Kidney (tissue), 14 donors: Measurements from ENCODE around the gene PPM1D. TPM values are rescaled to one million over a fixed set of nuclear protein-coding genes. Genes with fewer than 3 reads are reported as not detected.

Source experiments
- DNase-seq, 5 donors: peaks; one replicate each; pipeline ENCODE4 v3.0.0-alpha.2; 2013 to 2020
- FAIRE-seq: peaks from 2 replicates; lab custom pipeline; 2012; peaks lifted over from hg19 to GRCh38; lab: Jason Lieb, UNC
- H3K27ac ChIP-seq, 2 donors: one replicate each; pipeline ENCODE4 v1.7.0; 2013; ENCODE audit warnings: low read depth in 2 of 2, low read length in 2 of 2, inconsistent platforms in 1 of 2
- H3K27me3 ChIP-seq: one replicate; pipeline ENCODE4 v1.7.1; 2013; ENCODE audit warnings: low read length, inconsistent platforms; ENCODE audit not compliant: control insufficient read depth, insufficient read depth
- H3K36me3 ChIP-seq, 3 donors: one replicate each; pipeline versions ENCODE4 v1.7.0 to v1.7.1; 2013; ENCODE audit warnings: low read length in 3 of 3, control low read depth in 1 of 3, inconsistent platforms in 1 of 3; ENCODE audit not compliant: insufficient read depth in 3 of 3, control insufficient read depth in 2 of 3
- H3K4me1 ChIP-seq, 3 donors: one replicate each; pipeline versions ENCODE4 v1.7.0 to v1.7.1; 2013; ENCODE audit warnings: low read length in 3 of 3, inconsistent platforms in 1 of 3, low read depth in 1 of 3; ENCODE audit not compliant: control insufficient read depth in 2 of 3, insufficient read depth in 2 of 3
- H3K4me3 ChIP-seq, 3 donors: one replicate each; pipeline versions ENCODE4 v1.7.0 to v1.8.1; 2013; ENCODE audit warnings: low read length in 3 of 3, control low read depth in 1 of 3, inconsistent platforms in 1 of 3
- H3K9ac ChIP-seq, 3 donors: one replicate each; pipeline versions ENCODE4 v1.7.0 to v1.7.1; 2013; ENCODE audit warnings: low read length in 3 of 3, control low read depth in 1 of 3, inconsistent platforms in 1 of 3
- H3K9me3 ChIP-seq, 3 donors: one replicate each; pipeline versions ENCODE4 v1.7.0 to v1.7.1; 2013; ENCODE audit warnings: low read length in 3 of 3, control low read depth in 1 of 3, inconsistent platforms in 1 of 3; ENCODE audit not compliant: control insufficient read depth in 2 of 3, insufficient read depth in 1 of 3
- intact Hi-C: fragments of 100-400 bp; cut with DNase I; formaldehyde crosslinking; loops from one replicate; pipeline ENCODE4 v1.11.1; 2022
- polyA plus RNA-seq: library from polyadenylated mRNA; stranded (reverse); fragments of 350-450 nt; fragmentation: Illumina TruSeq; extraction: RNeasy Lipid Tissue Mini Kit (QIAGEN cat#74804); gene quantifications from one replicate; pipeline ENCODE4 v1.2.3, GENCODE V29; 2014; ENCODE audit warnings: low read depth, low replicate concordance; ENCODE audit not compliant: insufficient read depth
- total RNA-seq: library from RNA; stranded (reverse); fragmentation: NEBNext Ultra II Directional; extraction: Animal tissue kit (Norgen Biotek cat#: 25700); gene quantifications from one replicate; pipeline ENCODE4 v1.2.1, GENCODE V29; 2021
- TF ChIP-seq, protein P1 (sequence below): IDR thresholded peaks from 3 replicates; pipeline ENCODE4 v1.5.1; 2012; ENCODE audit warnings: mild to moderate bottlenecking, moderate library complexity, borderline replicate concordance; ENCODE audit not compliant: insufficient read depth; ENCODE audit errors: extremely low read depth
- donor health status: control.
- donor health status: control.
- donor health status: control.
- donor health status: control.
- donor health status: control.
- donor health status: DM: yes; HTN: yes; CAD: no.
- donor health status: Normal renal cell carcinoma (clear cell type).

Gene PPM1D
- total and polyA plus RNA-seq, 2 donors from 2014 or later, result 4.5 to 16.6 TPM

DNA sequence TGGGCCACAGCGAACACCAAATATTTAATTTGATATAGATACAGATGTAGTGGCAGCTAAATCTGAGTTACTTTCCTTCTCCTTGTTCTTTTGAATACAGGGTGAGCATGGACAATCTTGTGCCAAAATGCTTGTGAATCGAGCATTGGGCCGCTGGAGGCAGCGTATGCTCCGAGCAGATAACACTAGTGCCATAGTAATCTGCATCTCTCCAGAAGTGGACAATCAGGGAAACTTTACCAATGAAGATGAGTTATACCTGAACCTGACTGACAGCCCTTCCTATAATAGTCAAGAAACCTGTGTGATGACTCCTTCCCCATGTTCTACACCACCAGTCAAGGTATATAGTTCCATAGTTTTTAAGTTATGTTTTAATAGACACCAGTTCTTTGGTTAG, 56.5 kb downstream of the PPM1D start:
- no peak overlapping the region for H3K4me3 ChIP-seq
- intact Hi-C loops, result no loop called here
- no peaks in the 10 kb centered on the region for H3K9me3 ChIP-seq
- no peak overlapping the region for H3K9ac ChIP-seq
- no peaks in the 10 kb centered on the region for H3K4me1 ChIP-seq
- peaks cover 0 to 4% (median 0%) of the 10 kb centered on the region in 3 donors for H3K36me3 ChIP-seq
- no peak for FAIRE-seq
- H3K27ac ChIP-seq, result no peak overlapping the region
- H3K27me3 ChIP-seq, result no peaks in the 10 kb centered on the region
- TF ChIP-seq, protein P1, sequence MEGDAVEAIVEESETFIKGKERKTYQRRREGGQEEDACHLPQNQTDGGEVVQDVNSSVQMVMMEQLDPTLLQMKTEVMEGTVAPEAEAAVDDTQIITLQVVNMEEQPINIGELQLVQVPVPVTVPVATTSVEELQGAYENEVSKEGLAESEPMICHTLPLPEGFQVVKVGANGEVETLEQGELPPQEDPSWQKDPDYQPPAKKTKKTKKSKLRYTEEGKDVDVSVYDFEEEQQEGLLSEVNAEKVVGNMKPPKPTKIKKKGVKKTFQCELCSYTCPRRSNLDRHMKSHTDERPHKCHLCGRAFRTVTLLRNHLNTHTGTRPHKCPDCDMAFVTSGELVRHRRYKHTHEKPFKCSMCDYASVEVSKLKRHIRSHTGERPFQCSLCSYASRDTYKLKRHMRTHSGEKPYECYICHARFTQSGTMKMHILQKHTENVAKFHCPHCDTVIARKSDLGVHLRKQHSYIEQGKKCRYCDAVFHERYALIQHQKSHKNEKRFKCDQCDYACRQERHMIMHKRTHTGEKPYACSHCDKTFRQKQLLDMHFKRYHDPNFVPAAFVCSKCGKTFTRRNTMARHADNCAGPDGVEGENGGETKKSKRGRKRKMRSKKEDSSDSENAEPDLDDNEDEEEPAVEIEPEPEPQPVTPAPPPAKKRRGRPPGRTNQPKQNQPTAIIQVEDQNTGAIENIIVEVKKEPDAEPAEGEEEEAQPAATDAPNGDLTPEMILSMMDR, result no peak
- no peak for DNase-seq

- DNase-seq, result no peak
- peaks cover 0 to 15% (median 0%) of the 10 kb centered on the region in 3 donors for H3K36me3 ChIP-seq
- TF ChIP-seq, protein P1, result no peak
Observed at GRCh38 chr17:60659156-60659555, 59.2 kb downstream of the PPM1D start.

GRCh38 chr17:60661489-60661888, 61.5 kb downstream of the PPM1D start:
- Histone ChIP-seq H3K27ac (no peak overlapping the region), H3K9me3 (no peaks in the 10 kb centered on the region), H3K9ac (no peak overlapping the region), H3K27me3 (no peaks in the 10 kb centered on the region), H3K36me3 (peaks cover 0 to 22% (median 0%) of the 10 kb centered on the region in 3 donors), H3K4me3 (no peak overlapping the region), H3K4me1 (no peaks in the 10 kb centered on the region)
- FAIRE-seq, result no peak
- intact Hi-C loops, result no loop called here
- TF ChIP-seq, protein P1, result no peak
- DNase-seq, result no peak

More at GRCh38 chr17:60659156-60659555, 59.2 kb downstream of the PPM1D start:
- H3K9ac ChIP-seq, result no peak overlapping the region
- intact Hi-C loops, result no loop called here
- no peaks in the 10 kb centered on the region for H3K9me3 ChIP-seq
- H3K4me1 ChIP-seq, result no peaks in the 10 kb centered on the region
- no peak overlapping the region for H3K27ac ChIP-seq
- no peak overlapping the region for H3K4me3 ChIP-seq
- H3K27me3 ChIP-seq, result no peaks in the 10 kb centered on the region
- no peak for FAIRE-seq

DNA sequence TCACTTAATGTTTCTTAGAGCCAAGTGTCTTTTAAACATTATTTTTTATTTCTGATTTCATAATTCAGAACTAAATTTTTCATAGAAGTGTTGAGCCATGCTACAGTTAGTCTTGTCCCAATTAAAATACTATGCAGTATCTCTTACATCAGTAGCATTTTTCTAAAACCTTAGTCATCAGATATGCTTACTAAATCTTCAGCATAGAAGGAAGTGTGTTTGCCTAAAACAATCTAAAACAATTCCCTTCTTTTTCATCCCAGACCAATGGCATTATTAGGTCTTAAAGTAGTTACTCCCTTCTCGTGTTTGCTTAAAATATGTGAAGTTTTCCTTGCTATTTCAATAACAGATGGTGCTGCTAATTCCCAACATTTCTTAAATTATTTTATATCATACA, 64.0 kb downstream of the PPM1D start:
- H3K4me1 ChIP-seq, result no peaks in the 10 kb centered on the region
- intact Hi-C loops, result no loop called here

More for the DNA sequence above, 64.0 kb downstream of the PPM1D start:
- no peaks in the 10 kb centered on the region for H3K27me3 ChIP-seq
- no peak overlapping the region for H3K4me3 ChIP-seq
- FAIRE-seq (no peak), DNase-seq (no peak)
- H3K9me3 ChIP-seq, result no peaks in the 10 kb centered on the region
- no peak overlapping the region for H3K9ac ChIP-seq
- no peak overlapping the region for H3K27ac ChIP-seq
- peaks cover 0 to 18% (median 0%) of the 10 kb centered on the region in 3 donors for H3K36me3 ChIP-seq
- TF ChIP-seq, protein P1, result no peak
